ENCODE measurements around the gene ITIH2. TPM values are rescaled to one million over a fixed set of nuclear protein-coding genes. Genes with fewer than 3 reads are reported as not detected.
A peak's percentile ranks its signal among the peaks of the same experiment; 100 is the strongest.
"Not testable (repeated sequence)": the region's sequence is repeated elsewhere in the genome, so short reads cannot be mapped to it uniquely, and the experiment has no call there.

ITIH2 gene, protein sequence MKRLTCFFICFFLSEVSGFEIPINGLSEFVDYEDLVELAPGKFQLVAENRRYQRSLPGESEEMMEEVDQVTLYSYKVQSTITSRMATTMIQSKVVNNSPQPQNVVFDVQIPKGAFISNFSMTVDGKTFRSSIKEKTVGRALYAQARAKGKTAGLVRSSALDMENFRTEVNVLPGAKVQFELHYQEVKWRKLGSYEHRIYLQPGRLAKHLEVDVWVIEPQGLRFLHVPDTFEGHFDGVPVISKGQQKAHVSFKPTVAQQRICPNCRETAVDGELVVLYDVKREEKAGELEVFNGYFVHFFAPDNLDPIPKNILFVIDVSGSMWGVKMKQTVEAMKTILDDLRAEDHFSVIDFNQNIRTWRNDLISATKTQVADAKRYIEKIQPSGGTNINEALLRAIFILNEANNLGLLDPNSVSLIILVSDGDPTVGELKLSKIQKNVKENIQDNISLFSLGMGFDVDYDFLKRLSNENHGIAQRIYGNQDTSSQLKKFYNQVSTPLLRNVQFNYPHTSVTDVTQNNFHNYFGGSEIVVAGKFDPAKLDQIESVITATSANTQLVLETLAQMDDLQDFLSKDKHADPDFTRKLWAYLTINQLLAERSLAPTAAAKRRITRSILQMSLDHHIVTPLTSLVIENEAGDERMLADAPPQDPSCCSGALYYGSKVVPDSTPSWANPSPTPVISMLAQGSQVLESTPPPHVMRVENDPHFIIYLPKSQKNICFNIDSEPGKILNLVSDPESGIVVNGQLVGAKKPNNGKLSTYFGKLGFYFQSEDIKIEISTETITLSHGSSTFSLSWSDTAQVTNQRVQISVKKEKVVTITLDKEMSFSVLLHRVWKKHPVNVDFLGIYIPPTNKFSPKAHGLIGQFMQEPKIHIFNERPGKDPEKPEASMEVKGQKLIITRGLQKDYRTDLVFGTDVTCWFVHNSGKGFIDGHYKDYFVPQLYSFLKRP
- not detected for total RNA-seq
- long read RNA-seq, donor 1, partial matches to known transcripts = 0 of 1 reads
- long read RNA-seq, donor 1, other reads (novel, unspliced or antisense) = 1 of 1 reads
- long read RNA-seq, donor 2 = 0 reads

DNA sequence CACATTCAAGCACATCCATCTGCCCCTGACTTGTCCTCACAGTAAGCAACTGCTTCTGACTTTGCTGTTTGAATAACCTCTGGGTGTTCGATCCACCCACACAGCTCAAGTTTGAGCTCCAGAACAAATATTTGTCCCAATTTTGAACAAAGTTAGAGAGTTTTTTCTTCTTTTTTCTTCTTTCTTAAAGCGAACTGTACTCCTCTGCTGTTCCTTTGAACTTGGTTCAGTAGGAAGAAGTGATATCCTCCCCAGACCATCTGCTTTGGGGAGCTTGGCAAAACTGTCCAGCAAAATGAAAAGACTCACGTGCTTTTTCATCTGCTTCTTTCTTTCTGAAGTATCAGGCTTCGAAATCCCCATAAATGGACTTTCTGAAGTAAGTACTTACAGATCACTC lies at the start of gene ITIH2:
Gene ITIH2 (plus strand): TSS at position 177 of the 400 bp plus-strand sequence. CDS start 119 bp downstream, at position 296.
- intact Hi-C loops (cut with DNase I) = no loop called here
- DNase-seq (ENCODE audit: low spot score) = no peak

DNA sequence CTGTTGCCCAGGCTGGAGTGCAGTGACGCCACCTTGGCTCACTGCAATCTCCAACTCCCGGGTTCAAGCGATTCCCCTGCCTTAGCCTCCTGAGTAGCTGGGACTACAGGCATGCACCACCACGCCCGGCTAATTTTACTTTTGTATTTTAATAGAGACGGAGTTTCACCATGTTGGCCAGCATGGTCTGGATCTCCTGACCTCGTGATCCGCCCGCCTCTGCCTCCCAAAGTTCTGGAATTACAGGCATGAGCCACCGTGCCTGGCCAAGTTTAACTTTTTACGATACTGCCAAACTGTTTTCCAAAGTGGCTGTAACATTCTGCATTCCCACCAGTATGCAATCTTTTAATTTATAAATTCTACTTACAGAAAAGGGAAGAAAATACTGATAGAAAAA lies 46.0 kb upstream of the ITIH2 start:
- DNase-seq (ENCODE audit: low spot score); intact Hi-C loops (cut with DNase I): not testable (repeated sequence)

DNA sequence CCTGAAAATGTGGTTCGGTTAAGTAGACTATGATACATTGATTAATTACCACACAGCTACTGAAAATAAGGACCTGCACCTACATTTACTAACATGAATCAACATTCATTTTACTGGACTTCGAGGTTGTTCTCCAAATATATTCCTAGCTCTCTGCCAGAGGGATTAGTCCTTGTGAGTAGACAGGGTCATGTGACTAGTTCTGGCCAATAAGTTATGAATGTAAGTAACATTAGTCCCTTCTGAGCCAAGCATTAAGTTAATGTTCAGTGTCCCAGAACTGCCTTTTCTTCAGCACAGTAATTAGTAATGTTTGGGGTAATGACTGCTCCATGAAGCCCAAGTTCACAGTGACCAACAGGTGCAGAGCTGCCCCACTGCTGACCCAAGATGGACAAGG lies 45.6 kb upstream of the ITIH2 start:
- intact Hi-C loops (cut with DNase I) = no loop called here
- DNase-seq (ENCODE audit: low spot score) = no peak

DNA sequence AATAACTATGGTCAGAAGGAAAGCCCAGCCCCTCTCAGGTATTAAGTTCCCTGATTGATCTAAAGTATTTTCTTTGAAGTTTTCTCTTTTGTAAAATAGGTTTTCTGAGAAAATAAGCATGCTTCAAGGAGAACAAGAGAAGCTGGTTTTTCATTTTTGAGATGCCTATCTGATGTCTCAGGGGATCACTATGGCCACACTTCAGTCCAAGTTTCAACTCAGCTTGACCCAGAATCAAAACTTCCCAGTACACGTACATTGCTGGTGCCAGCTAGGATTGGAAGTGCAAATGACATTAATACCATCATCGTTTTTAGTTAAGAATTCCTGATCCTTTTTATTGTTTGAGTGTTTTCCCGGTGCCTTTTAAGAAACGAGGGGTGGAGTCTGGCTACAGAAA lies 43.6 kb upstream of the ITIH2 start:
- intact Hi-C loops (cut with DNase I) = no loop called here
- no peak for DNase-seq (ENCODE audit: low spot score)

DNA sequence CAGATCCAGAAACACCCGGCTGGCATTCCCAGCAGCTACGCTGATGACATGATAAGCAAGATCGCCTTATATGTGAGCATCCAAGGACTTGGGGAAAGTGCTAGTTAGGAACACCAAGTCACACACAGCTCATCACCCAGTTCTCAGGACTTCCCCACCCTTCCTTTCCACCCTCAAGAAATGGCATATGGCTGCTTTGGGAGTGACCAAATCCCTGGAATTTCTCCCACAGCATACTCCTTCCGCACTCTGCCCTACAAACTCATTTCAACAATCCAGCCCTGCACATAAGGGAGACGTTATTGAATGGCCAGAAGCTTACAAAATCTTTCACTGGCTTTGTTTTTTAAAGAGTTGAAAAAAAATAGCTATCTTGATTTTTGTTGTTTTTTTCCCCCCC lies 40.6 kb upstream of the ITIH2 start:
- DNase-seq (ENCODE audit: low spot score) = no peak
- intact Hi-C loops (cut with DNase I) = no loop called here

DNA sequence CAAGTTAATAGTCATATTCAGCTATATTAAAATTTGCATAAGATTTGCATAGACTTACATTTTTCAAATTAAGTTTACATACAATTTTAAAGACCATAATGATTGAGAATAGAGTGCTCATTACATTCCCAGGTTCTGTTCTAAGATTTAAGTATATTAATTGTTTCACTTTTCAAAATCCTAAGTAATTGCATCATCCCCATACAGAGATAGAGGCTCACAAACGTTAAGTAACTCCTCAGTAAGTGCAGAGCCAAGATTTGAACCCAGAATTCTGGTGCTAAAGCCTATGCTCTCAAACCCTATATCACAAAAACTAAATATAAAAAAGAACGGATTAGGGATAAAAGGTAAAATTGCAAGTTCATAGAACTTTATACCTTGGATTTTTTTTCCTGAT lies 38.4 kb upstream of the ITIH2 start:
- intact Hi-C loops (cut with DNase I) = no loop called here
- no peak for DNase-seq (ENCODE audit: low spot score)

DNA sequence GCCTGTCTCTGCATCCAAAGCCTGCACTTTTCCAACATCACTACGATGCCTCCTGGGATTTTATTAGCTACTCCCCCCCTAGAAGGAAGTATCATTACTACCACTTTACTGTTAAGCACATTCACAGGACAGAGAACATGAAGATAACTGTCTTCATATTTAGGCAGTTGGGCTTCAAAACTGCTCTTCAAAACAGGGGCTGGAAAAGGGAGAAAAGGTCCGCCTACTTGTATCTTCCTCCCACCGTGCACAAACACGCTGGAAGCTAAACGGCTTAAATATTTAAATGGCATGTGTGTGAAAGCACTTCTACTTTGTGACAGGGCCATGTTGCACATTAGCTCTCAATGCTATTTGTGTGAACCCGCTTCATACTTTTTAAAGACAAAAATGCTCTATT lies 37.3 kb upstream of the ITIH2 start:
- DNase-seq (ENCODE audit: low spot score) = no peak
- intact Hi-C loops (cut with DNase I) = no loop called here

DNA sequence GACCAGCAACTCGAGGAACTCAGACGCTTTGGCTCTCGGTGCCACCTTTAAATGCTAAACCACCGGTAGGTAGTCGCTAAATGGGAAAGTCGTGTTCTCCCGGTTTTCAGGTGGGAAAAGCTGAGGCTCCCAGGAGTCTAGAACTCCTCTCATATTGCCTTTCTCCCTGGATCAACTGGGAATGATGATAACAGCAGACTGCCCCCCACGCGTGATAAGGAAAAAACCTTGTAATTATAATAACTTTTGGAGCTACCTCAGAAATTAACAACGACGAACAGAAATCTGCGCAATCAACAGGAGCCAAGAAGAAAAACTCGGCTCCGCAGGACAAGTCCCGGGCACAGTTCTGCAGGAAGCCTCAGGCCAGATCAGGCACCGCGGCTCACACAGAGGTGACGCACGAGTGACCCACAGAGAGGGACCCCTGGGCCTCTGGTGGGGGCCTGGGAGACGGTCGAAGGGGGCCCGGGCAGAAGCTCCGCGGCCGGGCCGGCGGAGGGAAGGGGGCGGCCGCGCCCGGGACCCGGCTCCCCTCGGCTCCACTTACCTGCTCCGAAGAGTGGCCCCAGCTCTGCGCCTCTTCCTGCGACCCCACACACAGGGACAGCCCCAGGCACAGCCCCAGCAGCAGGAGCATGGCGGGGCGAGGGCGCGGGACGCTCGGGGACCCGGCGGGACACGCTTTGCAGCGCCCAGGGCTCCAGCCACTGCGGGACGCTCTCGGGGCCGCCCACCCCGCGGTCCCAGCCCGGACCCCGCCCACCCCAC lies 36.7 kb upstream of the ITIH2 start, which contains the start of gene ITIH5:
Gene ITIH5 (minus strand): TSS at position 714 of the 771 bp plus-strand sequence. CDS start 74 bp downstream, at position 640.
- no peak for DNase-seq (ENCODE audit: low spot score)
- intact Hi-C loops (cut with DNase I) = no loop called here

DNA sequence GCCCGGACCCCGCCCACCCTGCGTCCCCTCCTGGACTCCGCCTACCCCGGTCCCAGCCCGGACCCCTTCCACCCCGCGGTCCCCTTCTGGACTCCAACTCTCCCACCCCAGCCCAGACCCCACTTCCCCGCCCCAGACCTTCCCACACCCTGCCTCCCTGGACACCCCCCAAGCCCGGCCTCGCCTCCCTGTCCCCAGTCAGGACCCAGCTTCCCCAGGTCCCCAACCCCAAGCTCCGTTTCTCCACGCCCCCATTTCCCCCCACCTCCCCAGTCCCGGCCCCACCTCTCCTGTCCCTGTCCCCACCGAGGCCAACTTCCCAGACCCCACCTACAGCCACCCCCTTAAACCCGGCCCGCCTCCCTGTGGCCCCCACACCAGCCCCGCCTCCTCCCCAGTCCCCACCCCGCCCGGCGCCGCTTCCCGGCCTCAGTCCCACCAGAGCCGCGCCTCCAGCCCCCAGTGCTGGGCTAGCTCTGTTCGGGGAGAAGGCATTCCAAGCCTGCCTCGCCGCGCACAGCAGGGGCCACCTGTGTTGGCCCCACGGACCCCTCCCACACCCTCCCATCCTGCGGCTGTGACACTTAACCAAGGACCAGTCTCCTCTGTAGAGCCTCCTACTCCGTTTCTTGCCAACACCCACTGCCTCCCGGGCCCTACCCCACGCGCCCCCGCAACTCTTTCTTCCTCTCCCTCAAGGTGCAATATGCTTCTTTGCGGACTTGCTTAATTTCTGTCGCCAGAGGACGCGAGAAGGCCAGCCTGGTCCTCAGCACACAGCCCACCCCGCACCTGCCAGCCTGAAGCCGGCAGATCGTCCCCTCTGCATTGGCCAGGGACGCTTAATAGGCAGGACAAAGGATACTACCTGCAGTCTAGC lies 35.6 kb upstream of the ITIH2 start:
- no peak for DNase-seq (ENCODE audit: low spot score)
- intact Hi-C loops (cut with DNase I) = no loop called here

DNA sequence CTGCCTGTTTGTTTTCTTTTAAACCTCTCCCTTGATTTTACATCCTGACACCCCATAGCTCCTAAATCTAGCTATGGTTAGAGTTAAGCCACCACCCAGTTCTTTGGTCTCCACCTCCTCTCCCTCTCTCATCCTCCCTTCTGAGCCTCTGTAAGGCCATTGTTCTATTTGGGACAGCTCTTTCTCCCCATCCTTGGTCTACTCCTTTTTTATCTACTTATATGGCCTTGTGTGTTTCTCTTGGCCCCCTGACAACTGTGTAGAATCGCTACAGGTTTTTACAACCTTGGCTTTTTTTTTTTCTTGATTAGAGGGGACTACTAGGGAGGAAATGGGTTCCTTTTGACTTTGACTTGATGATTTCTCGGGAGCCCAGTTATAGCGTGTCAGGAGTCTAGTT lies 33.0 kb upstream of the ITIH2 start:
- intact Hi-C loops (cut with DNase I) = no loop called here

DNA sequence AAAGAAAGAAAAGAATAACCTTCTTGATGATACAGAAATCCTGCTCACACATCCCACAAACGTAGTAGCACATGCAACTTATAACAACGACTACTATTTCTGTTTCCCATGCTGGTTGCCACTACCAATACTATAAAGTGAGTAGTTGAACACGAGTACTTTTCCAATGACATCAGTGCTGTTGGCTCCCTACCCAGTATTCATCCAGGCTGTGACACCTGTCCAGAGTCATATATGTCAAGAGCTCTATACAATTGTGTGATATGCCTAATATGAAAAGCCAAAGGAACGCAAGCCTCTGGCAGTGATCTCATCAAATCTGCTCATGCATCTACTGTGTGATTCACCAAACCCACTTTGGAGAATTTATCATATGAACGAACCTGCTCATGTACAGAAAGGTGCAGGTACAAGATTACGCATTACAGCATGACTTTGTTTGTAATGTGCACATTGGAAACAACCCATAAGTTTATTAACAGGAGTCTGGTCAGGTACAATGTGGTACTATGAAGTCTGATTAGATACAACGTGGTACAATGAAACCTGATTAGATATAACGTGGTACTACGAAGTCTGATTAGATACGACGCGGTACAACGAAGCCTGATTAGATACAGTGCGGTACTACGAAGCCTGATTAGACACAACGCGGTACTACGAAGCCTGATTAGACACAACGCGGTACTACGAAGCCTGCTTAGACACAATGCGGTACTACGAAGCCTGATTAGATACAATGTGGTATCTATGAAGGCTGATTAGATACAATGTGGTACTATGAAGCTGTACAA lies 30.6 kb upstream of the ITIH2 start:
- intact Hi-C loops (cut with DNase I) = no loop called here
- no peak for DNase-seq (ENCODE audit: low spot score)

More for the DNA sequence above, 33.0 kb upstream of the ITIH2 start:
- DNase-seq (ENCODE audit: low spot score) = no peak

DNA sequence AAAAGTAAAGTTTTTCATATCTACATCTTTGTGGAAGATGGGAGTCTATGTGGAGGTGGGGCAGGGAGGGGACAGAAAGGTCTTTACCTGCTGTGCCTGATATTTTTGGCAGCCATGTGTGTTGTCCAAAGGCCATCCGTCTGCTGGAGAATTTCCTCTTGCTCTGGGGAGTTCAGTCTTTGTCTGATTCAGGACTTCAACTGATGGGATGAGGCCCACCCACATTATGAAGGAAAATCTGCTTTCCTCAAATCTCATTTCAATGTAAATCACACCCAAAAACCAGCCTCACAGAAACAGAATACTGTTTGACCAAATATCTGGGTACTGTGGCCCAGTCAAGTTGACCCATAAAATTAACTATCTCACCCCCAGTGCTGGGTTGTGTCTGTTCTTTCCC lies 23.9 kb upstream of the ITIH2 start:
- DNase-seq (ENCODE audit: low spot score) = no peak
- intact Hi-C loops (cut with DNase I) = no loop called here

DNA sequence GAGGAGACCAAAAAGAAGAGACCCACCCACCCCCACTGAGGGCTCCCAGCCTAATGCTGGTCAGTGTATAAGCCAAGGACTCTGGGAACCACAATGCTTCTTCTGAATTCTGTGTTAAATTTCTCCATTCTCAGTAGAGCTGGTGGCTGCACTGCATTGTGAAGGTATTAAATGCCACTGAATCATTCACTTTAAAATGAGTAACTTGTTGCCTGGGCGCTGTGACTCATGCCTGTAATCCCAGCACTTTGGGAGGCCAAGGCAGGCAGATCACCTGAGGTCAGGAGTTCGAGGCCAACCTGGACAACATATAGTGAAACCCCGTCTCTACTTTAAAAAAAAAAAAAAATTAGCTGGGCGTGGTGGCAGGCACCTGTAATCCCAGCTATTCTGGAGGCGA lies 23.0 kb upstream of the ITIH2 start:
- intact Hi-C loops (cut with DNase I); DNase-seq (ENCODE audit: low spot score): not testable (repeated sequence)

DNA sequence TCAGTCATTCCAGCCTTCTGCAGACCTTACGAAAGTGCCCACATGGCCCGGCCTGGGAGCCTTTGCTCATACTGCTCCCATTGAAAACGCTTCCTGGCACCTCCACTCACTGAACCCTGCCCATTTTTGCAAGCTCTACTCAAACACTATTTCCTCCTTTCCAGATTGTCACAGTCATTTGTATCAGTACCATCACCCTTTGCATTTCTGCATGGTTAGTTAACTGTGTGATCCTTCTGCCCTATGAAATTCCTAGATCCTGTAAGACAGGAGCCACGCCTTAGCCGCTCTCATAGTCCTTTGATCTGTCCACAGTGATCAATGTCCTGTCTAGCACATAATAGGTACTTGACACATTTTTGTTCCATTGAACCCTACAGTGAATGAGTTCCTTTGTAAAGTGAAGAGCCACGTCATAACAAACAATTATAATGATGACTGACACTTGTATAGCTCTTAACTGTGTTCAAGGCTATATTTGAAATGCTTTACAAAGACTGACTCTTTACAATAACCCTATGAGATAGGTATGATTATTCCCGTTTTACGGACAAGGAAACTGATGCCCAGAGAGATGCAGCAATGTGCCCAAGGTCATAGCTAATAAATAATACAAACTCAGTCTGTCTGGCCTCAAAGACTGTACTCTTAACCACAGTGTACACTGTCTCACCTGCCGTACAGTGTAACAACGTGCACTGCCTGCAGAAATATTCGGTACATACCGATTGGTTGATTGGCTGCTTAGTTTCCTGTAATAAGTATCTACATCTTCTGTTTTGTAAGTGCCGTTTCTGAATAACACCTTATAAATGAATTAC lies 16.6 kb upstream of the ITIH2 start:
- no peak for DNase-seq (ENCODE audit: low spot score)
- intact Hi-C loops (cut with DNase I) = loop anchor here in 1 of 2 donors (2.0 kb wide), 1 partner anchor 160 kb away; no protein-coding TSS in a partner anchor

DNA sequence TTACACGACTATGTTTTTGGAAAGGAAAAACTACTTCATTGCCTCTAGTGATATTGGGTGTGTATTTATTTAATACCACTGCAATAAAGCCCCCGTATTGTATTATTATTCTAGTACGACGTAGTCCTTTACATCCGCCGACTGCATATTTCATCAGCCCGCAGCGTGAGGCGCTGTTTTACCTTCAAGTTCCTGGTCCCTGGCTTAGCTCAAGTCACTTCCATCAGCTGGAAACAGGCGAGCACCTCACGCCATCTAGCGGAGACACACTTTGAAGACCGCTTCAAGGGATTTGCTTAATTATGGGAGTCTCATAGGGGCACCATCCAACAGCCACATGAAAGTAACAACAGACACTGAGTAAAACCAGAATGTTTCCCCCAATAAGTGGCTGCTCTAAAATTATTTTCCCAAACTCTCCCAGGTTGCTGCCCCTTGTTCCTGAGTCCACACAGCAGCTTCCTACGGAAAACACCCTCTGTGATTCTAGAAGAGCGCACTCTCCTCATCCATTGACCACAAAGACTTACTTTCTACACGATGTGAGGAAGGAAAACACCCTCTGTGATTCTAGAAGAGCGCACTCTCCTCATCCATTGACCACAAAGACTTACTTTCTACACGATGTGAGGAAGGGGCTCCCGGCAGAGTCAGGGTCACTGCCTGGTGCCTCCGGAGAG lies 15.7 kb upstream of the ITIH2 start:
- DNase-seq (ENCODE audit: low spot score) = peak; percentile 92
- intact Hi-C loops (cut with DNase I) = loop anchor here in 1 of 2 donors (2.0 kb wide), 1 partner anchor 161 kb away; no protein-coding TSS in a partner anchor

DNA sequence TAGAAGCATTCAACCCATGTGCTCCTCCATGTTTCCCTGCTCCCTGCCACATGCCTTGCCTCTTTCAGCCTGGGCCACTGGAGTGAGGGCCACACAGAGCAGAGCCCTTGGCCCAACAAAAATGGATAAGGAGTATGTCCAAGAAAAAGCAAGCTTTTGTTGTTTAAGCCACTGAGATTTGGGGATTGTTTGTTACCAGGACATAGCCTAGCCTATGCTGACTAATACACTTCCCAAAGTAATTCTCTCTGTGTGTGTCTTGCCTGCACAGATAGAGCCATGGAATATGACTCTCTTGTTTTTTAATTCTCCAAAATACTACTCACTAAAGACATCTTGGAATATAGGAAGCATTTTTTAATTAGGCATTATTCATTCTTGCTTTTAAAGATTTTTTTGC lies 13.5 kb upstream of the ITIH2 start:
- no peak for DNase-seq (ENCODE audit: low spot score)
- intact Hi-C loops (cut with DNase I) = loop anchor here in 1 of 2 donors (2.0 kb wide), 1 partner anchor 165 kb away; no protein-coding TSS in a partner anchor

Data from posterior vena cava (tissue), 2 donors.